ENCODE measurements around the gene SEMA6A. TPM values are rescaled to one million over a fixed set of nuclear protein-coding genes. Genes with fewer than 3 reads are reported as not detected.

The SEMA6A gene
- total and polyA plus RNA-seq, 2 experiments from 2014 or later = 13.2 to 27.6 TPM

GRCh38 chr5:116571568-116572349, 2.9 kb downstream of the SEMA6A start:
- Histone ChIP-seq H3K36me3 (no peaks in the 10 kb centered on the region), H3K27me3 (no peaks in the 10 kb centered on the region), H3K4me3 (peak overlapping the region; percentile 74), H3K9me3 (ENCODE audit: low read depth) (no peaks in the 10 kb centered on the region), H3K4me1 (ENCODE audit: low read depth) (no peaks in the 10 kb centered on the region), H3K27ac (no peak overlapping the region)
- DNase-seq (ENCODE audit: low read depth in 1 of 2, low spot score in 1 of 2) = peak in 1 of 2 donors; percentile 28
- TF ChIP-seq, protein P1, sequence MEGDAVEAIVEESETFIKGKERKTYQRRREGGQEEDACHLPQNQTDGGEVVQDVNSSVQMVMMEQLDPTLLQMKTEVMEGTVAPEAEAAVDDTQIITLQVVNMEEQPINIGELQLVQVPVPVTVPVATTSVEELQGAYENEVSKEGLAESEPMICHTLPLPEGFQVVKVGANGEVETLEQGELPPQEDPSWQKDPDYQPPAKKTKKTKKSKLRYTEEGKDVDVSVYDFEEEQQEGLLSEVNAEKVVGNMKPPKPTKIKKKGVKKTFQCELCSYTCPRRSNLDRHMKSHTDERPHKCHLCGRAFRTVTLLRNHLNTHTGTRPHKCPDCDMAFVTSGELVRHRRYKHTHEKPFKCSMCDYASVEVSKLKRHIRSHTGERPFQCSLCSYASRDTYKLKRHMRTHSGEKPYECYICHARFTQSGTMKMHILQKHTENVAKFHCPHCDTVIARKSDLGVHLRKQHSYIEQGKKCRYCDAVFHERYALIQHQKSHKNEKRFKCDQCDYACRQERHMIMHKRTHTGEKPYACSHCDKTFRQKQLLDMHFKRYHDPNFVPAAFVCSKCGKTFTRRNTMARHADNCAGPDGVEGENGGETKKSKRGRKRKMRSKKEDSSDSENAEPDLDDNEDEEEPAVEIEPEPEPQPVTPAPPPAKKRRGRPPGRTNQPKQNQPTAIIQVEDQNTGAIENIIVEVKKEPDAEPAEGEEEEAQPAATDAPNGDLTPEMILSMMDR (IDR thresholded peaks at IDR 0.05; ENCODE audit: low read depth, low read length) = no peak

DNA sequence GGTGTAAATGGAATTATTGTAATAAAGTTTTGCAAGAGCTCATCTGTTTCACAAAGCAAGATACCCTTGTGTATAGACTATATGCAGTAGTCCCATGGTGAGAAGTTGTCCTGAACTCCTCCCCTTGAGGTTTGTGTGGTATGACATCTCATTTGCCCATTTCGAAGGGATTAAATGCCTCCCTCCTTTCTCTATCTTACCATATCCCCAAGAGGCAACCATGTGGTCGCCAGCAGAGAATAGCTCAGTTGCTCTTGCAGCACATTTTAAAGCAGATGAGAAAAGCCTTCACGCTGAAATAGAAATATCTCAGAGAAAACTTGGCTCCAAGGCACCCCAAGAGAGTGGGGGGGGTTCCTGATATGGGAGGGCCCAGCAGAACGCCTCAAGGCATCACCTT, 4.6 kb downstream of the SEMA6A start:
- Histone ChIP-seq H3K27ac (no peak overlapping the region), H3K4me3 (no peak overlapping the region), H3K4me1 (ENCODE audit: low read depth) (no peaks in the 10 kb centered on the region), H3K9me3 (ENCODE audit: low read depth) (no peaks in the 10 kb centered on the region), H3K36me3 (no peaks in the 10 kb centered on the region), H3K27me3 (no peaks in the 10 kb centered on the region)
- TF ChIP-seq, protein P1 (IDR thresholded peaks at IDR 0.05; ENCODE audit: low read depth, low read length) = no peak
- DNase-seq (ENCODE audit: low read depth in 1 of 2, low spot score in 1 of 2) = no peak

GRCh38 chr5:116567106-116567505, 7.5 kb downstream of the SEMA6A start:
- Histone ChIP-seq H3K27ac (no peak overlapping the region), H3K36me3 (no peaks in the 10 kb centered on the region), H3K4me3 (no peak overlapping the region), H3K9me3 (ENCODE audit: low read depth) (no peaks in the 10 kb centered on the region), H3K4me1 (ENCODE audit: low read depth) (peaks cover 7% of the 10 kb centered on the region), H3K27me3 (no peaks in the 10 kb centered on the region)
- TF ChIP-seq, protein P1 (IDR thresholded peaks at IDR 0.05; ENCODE audit: low read depth, low read length) = no peak
- no peak for DNase-seq (ENCODE audit: low read depth in 1 of 2, low spot score in 1 of 2)

DNA sequence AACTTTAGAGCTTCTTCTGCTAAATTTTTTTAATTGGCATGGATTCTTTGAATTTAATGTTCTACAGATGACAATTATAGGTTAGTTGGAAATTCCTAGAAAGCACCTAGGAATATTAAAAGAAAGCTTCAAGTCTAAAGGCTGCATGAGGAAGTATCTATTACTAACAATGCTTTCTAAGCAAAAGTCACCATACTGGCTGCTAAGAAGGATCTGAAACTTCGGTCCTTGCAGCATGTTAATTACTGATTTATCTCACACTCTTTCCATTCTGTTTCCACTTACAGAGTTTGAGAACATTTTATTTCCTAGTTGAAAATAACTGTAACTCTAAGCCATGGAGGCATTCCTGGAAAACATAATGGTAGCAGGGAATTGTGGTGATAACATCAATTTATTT, 8.4 kb downstream of the SEMA6A start:
- no peaks in the 10 kb centered on the region for H3K27me3 ChIP-seq
- H3K4me1 ChIP-seq (ENCODE audit: low read depth) = peaks cover 7% of the 10 kb centered on the region
- no peak overlapping the region for H3K27ac ChIP-seq
- TF ChIP-seq, protein P1 (IDR thresholded peaks at IDR 0.05; ENCODE audit: low read depth, low read length) = no peak
- no peak for DNase-seq (ENCODE audit: low read depth in 1 of 2, low spot score in 1 of 2)
- no peak overlapping the region for H3K4me3 ChIP-seq
- no peaks in the 10 kb centered on the region for H3K9me3 ChIP-seq (ENCODE audit: low read depth)
- H3K36me3 ChIP-seq = no peaks in the 10 kb centered on the region

- TF ChIP-seq, protein P1 (IDR thresholded peaks at IDR 0.05; ENCODE audit: low read depth, low read length) = no peak
- no peaks in the 10 kb centered on the region for H3K9me3 ChIP-seq (ENCODE audit: low read depth)
- no peak overlapping the region for H3K4me3 ChIP-seq
- H3K4me1 ChIP-seq (ENCODE audit: low read depth) = peaks cover 7% of the 10 kb centered on the region
- no peak for DNase-seq (ENCODE audit: low read depth in 1 of 2, low spot score in 1 of 2)
- H3K27me3 ChIP-seq = no peaks in the 10 kb centered on the region
- no peak overlapping the region for H3K27ac ChIP-seq
- no peaks in the 10 kb centered on the region for H3K36me3 ChIP-seq
These were observed 9.7 kb downstream of the SEMA6A start for GRCh38 chr5:116564756-116565490.

Measured in cardiac muscle cell (in vitro differentiated cells and primary cell).